DMS79 treated with DMSO at 0.1 percent for 48 hours (cell line): ENCODE results near the gene FCGBP.
"Not testable (repeated sequence)": the region's sequence is repeated elsewhere in the genome, so short reads cannot be mapped to it uniquely, and the experiment has no call there.

ENCODE experiments used
- DNase-seq: peaks from one replicate; lab custom pipeline; 2025; lab: John Stamatoyannopoulos, UW

The FCGBP gene

GRCh38 chr19:39890755-39891551 is 43.5 kb downstream of the FCGBP start:
- DNase-seq, result no peak

- not testable (repeated sequence) for DNase-seq
These were observed 44.3 kb downstream of the FCGBP start for GRCh38 chr19:39889872-39890754.

- not testable (repeated sequence) for DNase-seq
These were observed 46.9 kb downstream of the FCGBP start for GRCh38 chr19:39887456-39887951.

GRCh38 chr19:39885821-39886554 is 48.4 kb downstream of the FCGBP start:
- not testable (repeated sequence) for DNase-seq

GRCh38 chr19:39884721-39885120 is 49.7 kb downstream of the FCGBP start:
- not testable (repeated sequence) for DNase-seq
